Stomach (tissue), 4 donors: ENCODE data around the gene CACNA1H.

ENCODE experiments used
- EP300 ChIP-seq: sonication (generic); formaldehyde crosslinking; IDR thresholded peaks from one replicate; pipeline ENCODE4 v1.6.1; 2017; ENCODE audit warnings: antibody characterized with exemption
- POLR2A ChIP-seq, 4 donors: fragments of 450-650 bp; IDR thresholded peaks; one replicate each; pipeline ENCODE4 v1.6.1; 2016; ENCODE audit warnings: antibody characterized with exemption in 4 of 4, control low read depth in 2 of 4, mild to moderate bottlenecking in 1 of 4, moderate library complexity in 1 of 4
- POLR2AphosphoS5 ChIP-seq, 3 donors: sonication (generic); formaldehyde crosslinking; IDR thresholded peaks; one replicate each; pipeline ENCODE4 v1.6.1; 2016; ENCODE audit warnings: antibody characterized with exemption in 3 of 3
- TF ChIP-seq, protein P1 (sequence below), 7 experiments: fragments of 450-650 bp in 4 of 7; fragments of 200-600 bp in 3 of 7; sonication (generic) in 3 of 7; IDR thresholded peaks; one replicate each; pipeline ENCODE4 v1.5.1; 2016 to 2019; ENCODE audit warnings: antibody characterized with exemption in 7 of 7, control low read depth in 2 of 7, mild to moderate bottlenecking in 1 of 7

DNA sequence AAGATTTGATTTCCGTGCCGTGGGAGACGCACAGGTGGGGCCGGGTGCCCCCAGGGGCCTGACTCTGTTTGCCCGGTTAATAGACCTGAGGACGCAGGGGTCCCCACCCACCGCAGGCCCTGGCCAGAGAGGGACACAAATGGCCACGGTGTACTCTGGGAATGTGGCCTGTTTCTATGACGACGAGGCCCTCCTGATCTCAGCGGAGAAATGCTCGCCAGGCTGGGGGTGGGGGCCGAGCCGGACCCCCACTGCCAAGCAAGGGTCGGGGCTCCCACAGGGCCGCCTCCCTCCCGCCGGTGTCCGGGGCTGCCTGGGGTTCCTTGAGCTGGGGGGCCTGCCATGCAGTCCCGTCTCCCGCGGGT, 32.3 kb upstream of the CACNA1H start:
- no peak for TF ChIP-seq POLR2A (IDR thresholded peaks at IDR 0.05)
- TF ChIP-seq, protein P1, sequence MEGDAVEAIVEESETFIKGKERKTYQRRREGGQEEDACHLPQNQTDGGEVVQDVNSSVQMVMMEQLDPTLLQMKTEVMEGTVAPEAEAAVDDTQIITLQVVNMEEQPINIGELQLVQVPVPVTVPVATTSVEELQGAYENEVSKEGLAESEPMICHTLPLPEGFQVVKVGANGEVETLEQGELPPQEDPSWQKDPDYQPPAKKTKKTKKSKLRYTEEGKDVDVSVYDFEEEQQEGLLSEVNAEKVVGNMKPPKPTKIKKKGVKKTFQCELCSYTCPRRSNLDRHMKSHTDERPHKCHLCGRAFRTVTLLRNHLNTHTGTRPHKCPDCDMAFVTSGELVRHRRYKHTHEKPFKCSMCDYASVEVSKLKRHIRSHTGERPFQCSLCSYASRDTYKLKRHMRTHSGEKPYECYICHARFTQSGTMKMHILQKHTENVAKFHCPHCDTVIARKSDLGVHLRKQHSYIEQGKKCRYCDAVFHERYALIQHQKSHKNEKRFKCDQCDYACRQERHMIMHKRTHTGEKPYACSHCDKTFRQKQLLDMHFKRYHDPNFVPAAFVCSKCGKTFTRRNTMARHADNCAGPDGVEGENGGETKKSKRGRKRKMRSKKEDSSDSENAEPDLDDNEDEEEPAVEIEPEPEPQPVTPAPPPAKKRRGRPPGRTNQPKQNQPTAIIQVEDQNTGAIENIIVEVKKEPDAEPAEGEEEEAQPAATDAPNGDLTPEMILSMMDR (IDR thresholded peaks at IDR 0.05): no peak
- TF ChIP-seq POLR2AphosphoS5 (IDR thresholded peaks at IDR 0.05): no peak
- no peak for TF ChIP-seq EP300
